Measurements from ENCODE around the gene CRLF2. TPM values are rescaled to one million over a fixed set of nuclear protein-coding genes. Genes with fewer than 3 reads are reported as not detected.
"Not testable (repeated sequence)": the region's sequence is repeated elsewhere in the genome, so short reads cannot be mapped to it uniquely, and the experiment has no call there.

The CRLF2 gene, protein sequence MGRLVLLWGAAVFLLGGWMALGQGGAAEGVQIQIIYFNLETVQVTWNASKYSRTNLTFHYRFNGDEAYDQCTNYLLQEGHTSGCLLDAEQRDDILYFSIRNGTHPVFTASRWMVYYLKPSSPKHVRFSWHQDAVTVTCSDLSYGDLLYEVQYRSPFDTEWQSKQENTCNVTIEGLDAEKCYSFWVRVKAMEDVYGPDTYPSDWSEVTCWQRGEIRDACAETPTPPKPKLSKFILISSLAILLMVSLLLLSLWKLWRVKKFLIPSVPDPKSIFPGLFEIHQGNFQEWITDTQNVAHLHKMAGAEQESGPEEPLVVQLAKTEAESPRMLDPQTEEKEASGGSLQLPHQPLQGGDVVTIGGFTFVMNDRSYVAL
- total RNA-seq (2014; rRNA removed; shearing (Covaris generic)) = 4.7 and 5.7 TPM in 2 replicates
- 0.78 and 0.82 TPM in 2 replicates for polyA plus RNA-seq (2014; cell fraction: nucleus; rRNA removed)

DNA sequence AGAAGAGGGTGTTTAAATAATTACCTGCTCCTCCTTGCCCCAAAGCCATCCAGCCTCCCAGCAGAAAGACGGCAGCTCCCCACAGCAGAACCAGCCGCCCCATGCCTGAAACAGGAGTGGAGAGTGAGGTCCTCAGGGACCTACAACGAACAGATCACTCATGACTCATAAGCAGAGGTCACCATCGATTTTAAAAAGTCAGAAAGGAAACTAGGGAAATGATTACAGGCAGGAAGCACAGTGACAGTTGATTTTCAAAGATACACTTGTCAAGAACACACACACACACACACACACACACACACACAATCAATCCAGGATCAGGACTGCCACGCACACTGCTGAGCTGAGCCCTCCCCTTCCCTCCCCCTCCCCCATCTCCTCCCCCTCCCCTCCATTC is at the start of gene CRLF2:
Gene CRLF2, minus strand, starts transcription at position 118 of the 400 bp plus-strand sequence. Its CDS starts 15 bp downstream, at position 103.
- DNase-seq (ENCODE audit: extremely low read depth, low read depth) = peak; percentile 69

DNA sequence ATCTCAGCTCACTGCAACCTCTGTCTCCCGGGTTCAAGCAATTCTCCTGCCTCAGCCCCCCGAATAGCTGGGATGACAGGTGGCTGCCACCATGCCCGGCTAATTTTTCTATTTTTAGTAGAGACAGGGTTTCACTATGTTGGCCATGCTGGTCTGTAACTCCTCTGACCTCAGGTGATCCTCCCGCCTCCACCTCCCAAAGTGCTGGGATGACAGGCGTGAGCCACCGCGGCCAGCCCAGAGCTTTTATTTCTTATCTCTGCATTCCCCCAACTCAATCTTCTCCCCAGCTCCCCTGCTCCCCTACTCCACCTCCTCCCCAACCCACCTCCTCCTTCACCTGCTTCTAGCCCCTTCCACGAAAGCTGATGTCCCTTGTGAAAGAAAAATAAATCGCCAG is 49.3 kb upstream of the CRLF2 start:
- not testable (repeated sequence) for DNase-seq (ENCODE audit: extremely low read depth, low read depth)

DNA sequence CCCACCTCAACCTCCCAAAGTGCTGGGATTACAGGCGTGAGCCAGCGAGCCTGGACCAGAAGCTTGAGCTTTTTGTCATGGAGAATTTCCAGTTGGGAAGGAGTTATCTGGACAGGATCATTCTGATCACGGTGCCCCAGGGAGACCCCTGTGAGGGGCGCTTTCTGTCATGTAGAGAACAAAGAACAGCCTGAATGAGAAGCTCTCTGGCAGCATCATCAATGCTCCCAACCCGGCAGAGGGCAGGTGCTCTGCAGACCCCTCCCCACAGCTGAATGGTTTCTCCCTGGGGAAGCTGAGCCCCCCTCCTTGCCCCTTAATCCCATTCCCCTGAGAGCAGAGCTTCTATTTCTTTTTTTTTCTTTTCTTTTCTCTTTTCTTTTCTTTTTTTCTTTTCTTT is 48.8 kb upstream of the CRLF2 start:
- no peak for DNase-seq (ENCODE audit: extremely low read depth, low read depth)

DNA sequence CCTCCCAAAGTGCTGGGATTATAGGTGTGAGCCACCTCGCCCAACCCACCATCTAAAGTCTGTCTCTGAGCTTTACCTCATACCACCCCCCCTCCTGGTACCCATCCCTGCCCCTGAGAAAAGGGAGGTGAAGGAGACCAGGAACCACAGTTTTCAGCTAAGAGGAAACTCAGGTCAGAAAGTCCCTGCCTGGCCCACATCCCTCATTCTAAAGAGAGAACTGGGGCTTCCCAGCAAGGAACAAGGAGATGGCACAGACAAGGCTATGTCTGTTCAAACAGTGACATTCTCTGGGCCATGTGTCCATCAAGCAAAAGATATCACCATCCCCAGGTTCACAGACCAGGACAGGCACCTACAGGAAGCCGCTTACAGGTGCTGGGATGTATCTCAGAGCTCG is 40.4 kb upstream of the CRLF2 start:
- no peak for DNase-seq (ENCODE audit: extremely low read depth, low read depth)

DNA sequence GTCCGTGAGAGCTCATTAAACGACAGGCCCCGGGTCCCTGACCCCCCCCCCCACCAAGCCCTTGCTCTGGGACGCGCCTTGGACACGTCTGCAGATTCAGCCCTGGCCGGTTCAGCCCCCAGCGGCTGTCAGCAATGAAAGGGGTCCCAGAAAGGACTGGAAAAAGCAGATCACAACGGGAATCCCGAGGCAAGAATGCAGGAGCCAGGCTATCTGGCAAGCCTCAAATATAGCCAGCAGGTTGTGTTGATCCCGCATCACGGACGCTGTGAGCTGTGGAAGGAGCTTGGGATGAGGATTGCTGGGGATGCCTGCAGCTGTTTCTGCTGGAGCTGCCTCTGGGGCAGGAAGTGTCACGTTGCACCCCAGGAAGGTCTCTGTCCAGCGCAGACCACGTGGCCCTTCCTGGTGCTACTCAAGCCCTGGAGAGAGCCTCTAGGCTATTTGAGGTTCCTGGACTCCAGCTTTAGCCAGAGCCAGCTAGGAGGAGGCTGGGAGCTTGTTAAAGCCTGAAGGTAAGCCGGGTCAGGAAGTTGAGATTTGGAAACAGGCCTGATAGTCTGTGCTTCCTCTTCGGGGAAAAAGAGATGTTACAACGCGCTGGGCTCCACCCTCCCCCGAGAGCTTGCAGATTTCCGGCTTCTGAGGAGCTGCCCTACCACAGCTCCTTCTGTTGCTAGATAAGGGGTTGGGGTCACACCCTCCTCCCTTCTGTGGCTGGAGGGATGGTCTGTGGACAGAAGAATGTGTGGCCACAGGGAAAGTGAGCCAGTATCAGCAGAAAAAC is 36.8 kb upstream of the CRLF2 start:
- DNase-seq (ENCODE audit: extremely low read depth, low read depth) = no peak

DNA sequence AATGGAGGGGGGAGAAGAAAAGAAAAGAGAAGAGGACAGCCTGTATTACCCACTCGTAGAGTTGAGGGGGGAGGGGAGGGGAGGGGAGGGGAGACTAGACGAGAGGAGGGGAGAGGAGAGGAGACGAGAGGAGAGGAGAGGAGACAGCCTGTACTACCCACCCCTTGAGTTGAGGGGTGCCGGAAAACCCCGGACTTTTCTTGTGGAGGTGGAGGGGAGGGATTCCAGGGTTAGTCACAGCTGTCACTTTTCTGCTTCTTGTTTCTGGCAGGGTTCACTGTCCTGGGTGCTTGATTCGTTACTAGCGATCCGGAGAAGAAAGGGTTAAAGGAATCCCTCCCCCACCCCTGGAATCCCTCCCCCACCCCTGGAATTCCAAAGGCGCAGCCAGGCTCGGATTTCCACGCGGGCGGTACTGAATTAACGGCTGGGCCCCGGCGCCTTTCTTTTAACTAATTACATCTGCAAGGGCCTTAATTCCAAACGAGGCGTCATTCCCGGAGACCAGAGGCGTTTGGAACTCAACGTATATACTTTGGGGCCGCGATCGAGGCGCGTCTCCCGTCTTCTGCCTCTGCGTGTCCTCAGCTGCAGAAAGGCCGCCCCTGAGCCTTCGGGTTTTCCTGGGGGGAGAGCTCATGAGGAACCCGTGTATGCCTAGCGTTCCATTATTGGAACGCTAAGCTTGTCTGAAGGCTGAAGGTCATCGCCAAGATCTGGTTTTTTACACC is 36.0 kb upstream of the CRLF2 start:
- peak; percentile 33 for DNase-seq (ENCODE audit: extremely low read depth, low read depth)

DNA sequence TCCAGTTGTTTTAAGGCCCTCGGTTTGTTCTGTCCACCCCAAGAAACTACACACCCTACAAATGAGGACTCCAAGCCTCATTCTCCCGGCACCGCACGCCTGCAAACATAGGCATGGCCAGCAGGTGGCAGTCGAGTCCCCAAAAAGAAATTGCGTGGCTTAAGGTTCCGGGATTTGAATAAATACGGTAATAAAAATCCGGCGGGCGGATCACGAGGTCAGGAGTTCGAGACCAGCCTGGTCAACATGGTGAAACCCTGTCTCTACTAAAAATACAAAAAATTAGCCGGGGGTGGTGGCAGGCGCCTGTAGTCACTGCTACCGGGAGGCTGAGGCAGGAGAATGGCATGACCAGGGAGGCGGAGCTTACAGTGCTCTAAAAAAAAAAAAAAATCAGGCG is 34.4 kb upstream of the CRLF2 start:
- DNase-seq (ENCODE audit: extremely low read depth, low read depth) = peak; percentile 83

DNA sequence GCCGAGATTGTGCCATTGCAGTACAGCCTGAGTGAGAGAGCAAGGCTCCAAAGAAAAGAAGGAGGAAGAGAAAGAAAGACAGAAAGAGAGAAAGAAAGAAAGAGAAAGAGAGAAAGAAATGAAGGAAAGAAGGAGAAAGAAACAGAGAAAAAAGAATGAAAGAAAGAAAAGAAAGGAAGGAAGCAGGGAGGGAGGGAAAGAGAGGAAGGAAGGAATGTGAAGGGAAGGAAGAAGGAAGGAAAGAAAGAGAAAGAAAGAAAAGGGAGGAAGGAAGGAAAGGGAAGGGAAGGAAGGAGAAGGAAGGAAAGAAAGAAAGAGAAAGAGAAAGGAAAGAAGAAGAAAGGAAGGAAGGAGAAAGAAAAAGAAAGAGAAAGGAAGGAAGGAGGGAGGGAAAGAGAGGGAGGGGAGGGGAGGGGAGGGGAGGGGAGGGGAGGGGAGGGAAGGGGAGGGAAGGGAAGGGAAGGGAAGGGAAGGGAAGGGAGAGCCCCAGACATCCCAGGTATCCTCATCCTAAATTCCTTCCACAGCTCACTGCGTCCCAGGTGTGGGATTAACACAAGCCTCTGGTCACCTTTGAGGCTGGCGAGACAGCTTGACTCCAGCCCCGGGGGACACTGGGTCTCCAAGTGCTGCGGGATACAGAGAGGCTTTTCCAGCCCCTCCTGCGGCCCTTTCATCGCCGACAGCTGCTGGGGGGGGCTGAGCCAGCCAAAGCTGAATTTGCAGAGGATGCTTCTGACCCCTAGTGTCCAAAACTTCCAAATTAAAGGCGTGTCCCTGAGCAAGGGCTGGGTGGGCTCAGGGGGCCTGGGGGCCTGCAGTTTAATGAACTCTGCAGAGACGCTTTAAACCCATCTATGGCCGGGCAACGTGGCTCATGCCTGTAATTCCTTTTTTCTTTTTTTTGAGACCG is 32.0 kb upstream of the CRLF2 start:
- peak; percentile 42 for DNase-seq (ENCODE audit: extremely low read depth, low read depth)

DNA sequence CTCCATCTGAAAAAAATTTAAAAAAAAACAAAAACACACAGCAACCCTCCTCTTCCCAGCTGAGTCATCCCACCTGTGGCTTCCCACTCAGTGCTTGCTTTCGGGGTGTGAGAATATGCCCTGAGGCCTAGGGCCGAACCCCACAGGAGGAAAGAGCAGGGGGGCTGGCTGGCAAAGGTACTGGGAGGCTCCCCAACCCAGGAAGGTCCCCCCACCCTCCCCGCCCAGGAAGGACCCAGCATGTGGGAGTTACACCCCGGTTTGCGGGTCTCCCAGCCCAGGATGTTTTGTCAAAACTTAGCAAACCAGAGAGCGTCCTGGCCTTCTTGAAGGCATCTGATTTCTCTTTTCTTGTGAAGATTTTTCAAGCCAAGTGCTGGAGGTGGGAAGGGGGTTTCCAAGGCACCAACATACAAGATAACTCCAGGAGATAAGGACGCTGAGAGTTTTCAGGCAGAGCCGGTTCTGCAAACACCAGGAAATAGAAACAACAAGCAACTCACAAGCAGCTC is 30.5 kb upstream of the CRLF2 start:
- DNase-seq (ENCODE audit: extremely low read depth, low read depth) = no peak

DNA sequence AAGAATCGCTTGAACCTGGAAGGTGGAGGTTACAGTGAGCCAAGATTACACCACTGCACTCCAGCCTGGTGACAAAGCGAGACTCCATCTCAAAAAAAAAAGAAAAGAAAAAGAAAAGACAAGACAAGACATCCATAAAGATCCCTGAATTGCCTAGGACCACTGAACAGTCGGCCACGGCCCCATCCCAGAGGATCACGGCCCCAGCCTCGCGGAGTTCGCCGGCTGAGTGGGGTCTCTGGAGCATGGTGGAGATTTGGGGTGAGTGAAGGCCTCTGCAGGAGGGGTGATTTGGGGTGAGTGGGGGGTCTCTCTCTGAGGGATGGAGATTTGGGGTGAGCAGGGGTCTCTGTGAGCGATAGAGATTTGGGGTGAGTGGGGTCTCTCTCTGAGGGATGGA is 28.1 kb upstream of the CRLF2 start:
- not testable (repeated sequence) for DNase-seq (ENCODE audit: extremely low read depth, low read depth)

DNA sequence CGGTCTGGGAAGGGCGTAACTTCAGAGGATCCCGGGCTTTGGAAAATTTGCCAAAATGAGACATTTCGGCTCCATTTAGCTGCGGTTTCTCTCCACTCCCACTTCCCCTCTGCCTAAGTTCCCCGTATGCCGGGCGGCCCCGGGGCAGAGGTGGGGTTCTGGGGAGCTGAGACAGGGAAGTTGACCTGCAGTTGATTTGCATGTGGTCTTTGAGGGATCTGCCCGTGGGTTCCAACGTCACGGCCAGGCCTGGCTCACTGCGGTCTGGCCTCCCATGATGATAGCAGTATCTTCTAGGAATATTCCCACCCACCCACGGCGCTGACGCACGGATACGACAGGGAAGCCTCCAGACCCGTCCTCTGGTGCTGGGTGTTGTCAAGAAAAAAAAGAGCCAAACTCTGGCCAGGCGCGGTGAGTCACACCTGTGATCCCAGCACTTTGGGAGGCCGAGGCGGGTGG is 27.3 kb upstream of the CRLF2 start:
- no peak for DNase-seq (ENCODE audit: extremely low read depth, low read depth)

DNA sequence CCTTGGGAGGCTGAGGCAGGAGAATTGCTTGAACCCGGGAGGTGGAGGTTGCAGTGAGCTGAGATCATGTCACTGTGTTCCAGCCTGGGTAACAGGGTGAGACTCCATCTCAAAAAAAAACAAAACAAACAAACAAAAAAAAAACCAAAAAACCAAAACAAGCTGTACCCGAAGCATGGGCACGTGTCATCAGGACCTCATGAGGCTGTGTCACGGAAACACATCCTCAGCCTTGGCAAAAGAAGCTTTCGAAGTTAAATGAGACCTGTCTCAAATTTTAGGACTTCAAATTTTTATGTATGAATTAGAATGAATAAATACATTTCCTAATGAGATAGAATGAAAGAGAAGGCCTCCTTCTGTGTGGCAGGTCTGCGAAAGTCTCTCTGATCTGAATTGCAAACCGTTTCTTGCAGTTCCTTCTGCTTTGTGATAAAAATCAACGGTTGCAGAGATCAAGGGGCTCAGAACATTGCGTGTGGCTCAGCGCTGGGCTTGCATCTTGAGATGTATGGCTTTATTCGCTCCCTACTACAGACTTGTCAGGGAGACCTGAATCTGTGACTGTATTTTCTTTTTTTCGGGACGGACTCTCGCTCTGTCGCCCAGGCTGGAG is 19.5 kb upstream of the CRLF2 start:
- no peak for DNase-seq (ENCODE audit: extremely low read depth, low read depth)

DNA sequence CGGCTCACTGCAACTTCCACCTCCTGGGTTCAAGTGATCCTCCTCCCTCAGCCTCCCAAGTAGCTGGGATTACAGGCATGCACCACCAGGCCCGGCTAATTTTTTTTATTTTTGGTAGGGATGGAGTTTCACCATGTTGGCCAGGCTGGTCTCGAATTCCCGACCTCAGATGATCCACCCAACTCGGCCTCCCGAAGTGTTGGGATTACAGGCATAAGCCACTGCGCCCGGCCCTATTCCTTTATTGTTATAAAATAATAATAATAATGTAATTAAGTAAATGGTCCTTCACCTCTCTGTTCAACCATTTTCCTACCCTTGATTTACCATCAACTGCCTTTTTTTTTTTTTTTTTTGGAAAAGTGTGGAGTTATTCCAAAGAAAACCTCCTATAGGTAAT is 15.7 kb upstream of the CRLF2 start:
- DNase-seq (ENCODE audit: extremely low read depth, low read depth) = not testable (repeated sequence)

DNA sequence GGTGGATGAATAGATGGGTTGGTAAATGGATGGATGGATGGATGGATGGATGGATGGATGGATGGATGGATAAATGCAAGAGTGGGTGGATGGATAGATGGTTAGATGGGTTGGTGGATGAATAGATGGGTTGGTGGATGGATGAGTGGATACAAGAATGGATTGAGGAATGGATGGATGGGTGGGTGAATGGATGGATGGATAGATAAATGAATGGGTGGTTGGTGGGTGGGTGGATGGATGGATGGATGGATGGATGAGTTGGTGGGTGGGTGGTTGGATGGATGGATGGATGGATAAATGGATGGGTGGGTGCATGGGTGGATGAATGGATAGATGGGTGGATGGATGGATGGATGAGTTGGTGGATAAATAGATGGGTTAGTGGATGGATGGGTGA is 13.8 kb upstream of the CRLF2 start:
- DNase-seq (ENCODE audit: extremely low read depth, low read depth) = no peak

DNA sequence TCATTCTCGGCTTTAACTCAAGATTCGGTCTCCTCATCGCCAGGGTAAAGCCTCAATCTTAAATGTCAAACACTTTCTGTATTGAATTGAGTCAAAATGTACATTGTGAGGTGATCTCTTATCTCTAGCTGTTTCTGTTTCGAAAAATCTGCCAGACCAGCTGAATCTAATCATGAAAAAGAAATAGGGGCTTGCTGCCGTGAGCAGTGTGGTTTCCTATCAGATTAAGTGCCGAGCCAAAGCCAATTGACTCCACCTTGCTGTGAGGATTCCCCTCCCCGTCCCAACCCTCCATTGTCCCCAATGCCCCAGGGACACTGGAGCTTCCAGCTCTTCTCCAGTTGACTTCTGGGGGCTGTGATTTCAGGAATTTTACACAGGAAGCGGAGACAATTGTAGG is 12.5 kb upstream of the CRLF2 start:
- DNase-seq (ENCODE audit: extremely low read depth, low read depth) = no peak

DNA sequence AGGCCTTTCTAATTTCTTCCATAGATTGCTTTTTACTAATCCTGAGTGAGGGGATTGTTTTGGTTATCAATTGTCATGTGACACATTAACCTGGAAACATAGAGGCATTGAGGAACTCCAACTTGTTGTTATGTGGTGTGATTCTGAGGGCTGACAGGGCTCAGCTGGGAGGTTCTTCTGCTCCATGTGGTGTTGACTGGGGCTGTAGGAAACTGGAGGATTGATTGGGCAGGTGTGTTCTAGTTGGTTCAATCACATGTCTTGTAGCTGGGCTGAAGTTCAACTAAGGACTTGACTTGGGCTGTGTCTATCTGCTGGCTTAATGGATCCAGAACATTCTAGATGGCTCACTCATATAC is 10.8 kb upstream of the CRLF2 start:
- no peak for DNase-seq (ENCODE audit: extremely low read depth, low read depth)

DNA sequence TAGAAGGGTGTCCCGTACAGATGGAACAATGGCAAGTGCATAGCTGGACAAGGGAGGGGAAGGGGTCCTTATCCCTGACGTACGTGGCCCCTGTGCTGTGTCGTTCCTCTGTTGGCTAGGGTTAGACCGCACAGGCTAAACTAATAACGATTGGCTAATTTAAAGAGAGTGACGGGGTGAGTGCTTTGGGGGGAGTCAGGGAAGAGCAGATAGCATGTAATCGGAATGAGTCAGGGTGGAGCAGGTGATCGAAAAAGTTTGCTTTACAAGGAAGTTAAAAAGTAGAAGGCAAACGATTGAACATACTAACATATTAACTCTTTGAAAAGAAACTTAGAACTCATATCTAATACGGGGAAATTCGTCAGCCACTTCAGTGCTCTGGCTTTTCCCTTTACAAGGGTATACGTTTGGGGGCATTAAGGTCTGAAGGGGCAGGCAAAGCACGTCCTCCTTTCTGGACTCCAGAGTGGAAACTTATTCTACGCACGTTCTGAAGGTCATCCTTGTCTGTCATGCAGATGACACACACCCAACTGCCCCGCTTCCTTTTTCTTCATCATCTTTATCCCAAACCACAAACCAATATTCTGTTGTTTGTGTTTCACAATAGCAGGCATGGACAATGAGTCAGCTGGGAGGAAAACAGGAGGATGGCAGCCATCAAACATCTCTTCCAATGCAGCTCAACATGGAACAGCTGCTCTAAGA is 10.2 kb upstream of the CRLF2 start:
- peak; percentile 90 for DNase-seq (ENCODE audit: extremely low read depth, low read depth)

DNA sequence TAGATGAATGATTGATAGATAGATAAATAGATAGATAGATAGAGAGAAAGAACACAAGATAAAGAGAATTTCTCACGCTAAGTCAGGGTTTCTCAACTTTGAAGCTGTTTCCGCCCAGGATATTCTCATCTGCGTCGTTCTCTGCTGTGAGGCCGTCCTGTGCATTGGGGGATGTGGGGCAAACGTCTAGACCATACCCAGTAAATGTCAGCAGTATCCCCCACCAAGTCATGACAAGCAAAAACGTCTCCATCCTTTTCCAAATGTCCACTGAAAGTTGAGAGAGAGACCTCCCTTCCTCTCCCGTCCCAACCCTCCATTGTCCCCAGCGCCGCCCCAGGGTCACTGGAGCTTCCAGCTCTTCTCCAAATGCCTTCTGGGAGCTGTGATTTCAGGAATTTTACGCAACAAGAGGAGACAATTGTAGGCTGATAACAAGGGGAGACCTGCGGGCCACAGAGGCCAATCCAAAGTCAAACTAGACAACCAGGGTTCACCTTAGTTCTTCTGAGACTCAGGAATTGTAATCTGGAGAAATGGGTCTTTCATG is 8.9 kb upstream of the CRLF2 start:
- DNase-seq (ENCODE audit: extremely low read depth, low read depth) = no peak

DNA sequence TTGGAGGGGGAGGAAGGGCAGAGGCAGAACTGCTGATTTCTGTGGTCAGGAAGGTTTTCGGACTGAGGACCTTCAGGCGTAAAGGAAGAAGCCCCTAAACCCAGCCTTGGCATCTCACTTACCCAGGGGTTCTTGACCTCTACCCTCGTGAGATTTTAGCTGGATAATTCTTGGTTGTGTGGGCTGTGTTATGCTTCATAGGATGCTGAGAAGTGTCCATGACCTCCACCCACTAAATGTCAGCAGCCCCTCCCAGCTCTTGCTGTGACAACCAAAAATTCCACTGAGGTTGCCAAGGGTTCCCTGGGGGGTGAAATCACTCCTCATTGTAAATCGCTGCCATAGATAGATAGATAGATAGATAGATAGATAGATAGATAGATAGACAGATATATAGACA is 5.8 kb upstream of the CRLF2 start:
- DNase-seq (ENCODE audit: extremely low read depth, low read depth) = no peak

Measured in NCI-H460 (cell line).